Uterus (tissue), 4 donors: Measurements from ENCODE around the gene STOM. TPM values are rescaled to one million over a fixed set of nuclear protein-coding genes. Genes with fewer than 3 reads are reported as not detected.
A peak's percentile ranks its signal among the peaks of the same experiment; 100 is the strongest.

ENCODE experiments used
- DNase-seq, 2 donors: peaks; one replicate each; pipeline ENCODE4 v3.0.0-alpha.2; 2019 to 2020
- H3K27ac ChIP-seq, 2 donors: fragments of 200-600 bp; sonication (generic); 1 replicate in 1 of 2; 2 replicates in 1 of 2; pipeline ENCODE4 v1.5.1; 2016 to 2018
- H3K27me3 ChIP-seq, 2 donors: fragments of 200-600 bp; sonication (generic); one replicate each; pipeline ENCODE4 v1.5.1; 2018 to 2019; ENCODE audit warnings: control low read depth in 1 of 2
- H3K36me3 ChIP-seq, 2 donors: fragments of 200-600 bp; sonication (generic); one replicate each; pipeline ENCODE4 v1.5.1; 2019; ENCODE audit warnings: control low read depth in 1 of 2
- H3K4me1 ChIP-seq, 2 donors: fragments of 200-600 bp; sonication (generic); one replicate each; pipeline ENCODE4 v1.5.1; 2018 to 2019; ENCODE audit warnings: control low read depth in 1 of 2
- H3K4me3 ChIP-seq, 2 donors: fragments of 200-600 bp; sonication (generic); 1 replicate in 1 of 2; 2 replicates in 1 of 2; pipeline ENCODE4 v1.5.1; 2018 to 2019; ENCODE audit warnings: mild to moderate bottlenecking in 1 of 2
- H3K9me3 ChIP-seq, 2 donors: fragments of 200-600 bp; sonication (generic); one replicate each; pipeline ENCODE4 v1.5.1; 2019; ENCODE audit warnings: control low read depth in 1 of 2
- POLR2A ChIP-seq, 2 donors: fragments of 450-650 bp; IDR thresholded peaks; one replicate each; pipeline ENCODE4 v1.6.1; 2016; ENCODE audit warnings: antibody characterized with exemption in 2 of 2, mild to moderate bottlenecking in 1 of 2, moderate library complexity in 1 of 2
- intact Hi-C: fragments of 100-400 bp; cut with DNase I; formaldehyde crosslinking; loops from one replicate; pipeline ENCODE4 v1.15.1; 2023; ENCODE audit warnings: low total_unique reads
- total RNA-seq, 4 donors: library from RNA; depleted of rRNA in 3 of 4; stranded (reverse); fragments of >200 nt in 3 of 4; gene quantifications; one replicate each; pipeline versions ENCODE4 v1.1.0 to v1.2.4, GENCODE V29; 2014 to 2023
- TF ChIP-seq, protein P1 (sequence below), 4 experiments: fragments of 200-600 bp in 2 of 4; fragments of 450-650 bp in 2 of 4; sonication (generic) in 2 of 4; IDR thresholded peaks; one replicate each; pipeline ENCODE4 v1.5.1; 2016 to 2019; ENCODE audit warnings: antibody characterized with exemption in 4 of 4, mild to moderate bottlenecking in 2 of 4, moderate library complexity in 1 of 4
- donor health status: DM: yes; HTN: yes; CAD: no.

Gene STOM
- total RNA-seq, 4 donors from 2014 or later: 143 to 299 (median 158) TPM

DNA sequence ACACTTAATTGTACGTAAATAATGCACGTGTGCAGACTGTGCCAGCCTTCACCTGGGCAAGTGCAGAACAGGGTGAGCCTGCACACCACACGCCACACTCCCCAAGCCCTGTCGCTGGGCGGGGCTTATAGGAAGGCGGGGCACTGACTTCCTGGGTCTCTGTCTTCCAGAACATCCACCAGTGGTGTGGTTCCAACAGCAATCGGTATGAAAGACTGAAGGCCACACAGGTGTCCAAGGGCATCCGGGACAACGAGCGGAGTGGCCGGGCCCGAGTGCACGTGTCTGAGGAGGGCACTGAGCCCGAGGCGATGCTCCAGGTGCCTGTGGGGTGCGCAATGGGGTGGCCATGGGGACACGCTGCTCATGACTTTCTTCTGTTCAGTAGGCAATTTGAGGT, 57.9 kb downstream of the STOM start:
- no peak for TF ChIP-seq POLR2A (IDR thresholded peaks at IDR 0.05)
- TF ChIP-seq, protein P1, sequence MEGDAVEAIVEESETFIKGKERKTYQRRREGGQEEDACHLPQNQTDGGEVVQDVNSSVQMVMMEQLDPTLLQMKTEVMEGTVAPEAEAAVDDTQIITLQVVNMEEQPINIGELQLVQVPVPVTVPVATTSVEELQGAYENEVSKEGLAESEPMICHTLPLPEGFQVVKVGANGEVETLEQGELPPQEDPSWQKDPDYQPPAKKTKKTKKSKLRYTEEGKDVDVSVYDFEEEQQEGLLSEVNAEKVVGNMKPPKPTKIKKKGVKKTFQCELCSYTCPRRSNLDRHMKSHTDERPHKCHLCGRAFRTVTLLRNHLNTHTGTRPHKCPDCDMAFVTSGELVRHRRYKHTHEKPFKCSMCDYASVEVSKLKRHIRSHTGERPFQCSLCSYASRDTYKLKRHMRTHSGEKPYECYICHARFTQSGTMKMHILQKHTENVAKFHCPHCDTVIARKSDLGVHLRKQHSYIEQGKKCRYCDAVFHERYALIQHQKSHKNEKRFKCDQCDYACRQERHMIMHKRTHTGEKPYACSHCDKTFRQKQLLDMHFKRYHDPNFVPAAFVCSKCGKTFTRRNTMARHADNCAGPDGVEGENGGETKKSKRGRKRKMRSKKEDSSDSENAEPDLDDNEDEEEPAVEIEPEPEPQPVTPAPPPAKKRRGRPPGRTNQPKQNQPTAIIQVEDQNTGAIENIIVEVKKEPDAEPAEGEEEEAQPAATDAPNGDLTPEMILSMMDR (IDR thresholded peaks at IDR 0.05): no peak
- intact Hi-C loops: loop anchor here (5.0 kb wide), 1 partner anchor 105 kb away; no protein-coding TSS in a partner anchor
- peaks cover 0 to 10% of the 10 kb centered on the region in 2 donors for H3K4me1 ChIP-seq
- no peaks in the 10 kb centered on the region for H3K27me3 ChIP-seq
- H3K4me3 ChIP-seq: no peak overlapping the region
- peak in 1 of 2 donors; percentile 13 for DNase-seq
- H3K36me3 ChIP-seq: peaks cover 0 to 3% of the 10 kb centered on the region in 2 donors
- no peaks in the 10 kb centered on the region for H3K9me3 ChIP-seq
- peak overlapping the region in 1 of 2 donors; percentile 35 for H3K27ac ChIP-seq

DNA sequence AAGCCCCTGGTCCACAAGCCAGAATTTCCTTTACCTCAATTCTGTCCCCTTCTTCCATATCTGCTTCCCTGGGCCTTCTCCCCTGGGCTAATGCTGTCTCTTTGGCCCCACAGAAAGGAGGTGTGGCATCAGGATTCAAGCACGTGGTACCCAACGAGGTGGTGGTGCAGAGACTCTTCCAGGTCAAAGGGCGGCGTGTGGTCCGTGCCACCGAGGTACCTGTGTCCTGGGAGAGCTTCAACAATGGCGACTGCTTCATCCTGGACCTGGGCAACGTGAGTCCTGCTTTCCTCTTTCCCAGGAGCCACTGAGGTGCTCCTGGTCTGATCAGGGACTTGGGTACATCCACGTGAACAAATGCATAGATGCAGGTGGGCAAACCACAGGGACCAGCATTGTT, 59.5 kb downstream of the STOM start:
- H3K4me3 ChIP-seq: no peak overlapping the region
- peaks cover 0 to 6% of the 10 kb centered on the region in 2 donors for H3K4me1 ChIP-seq
- intact Hi-C loops: loop anchor here (5.0 kb wide), 1 partner anchor 103 kb away; no protein-coding TSS in a partner anchor
- peak overlapping the region; percentile 22 to 100 for H3K27ac ChIP-seq
- peaks cover 0 to 3% of the 10 kb centered on the region in 2 donors for H3K36me3 ChIP-seq
- DNase-seq: peak in 1 of 2 donors; percentile 2
- TF ChIP-seq POLR2A (IDR thresholded peaks at IDR 0.05): no peak
- TF ChIP-seq, protein P1 (IDR thresholded peaks at IDR 0.05): no peak
- H3K9me3 ChIP-seq: no peaks in the 10 kb centered on the region
- H3K27me3 ChIP-seq: no peaks in the 10 kb centered on the region

- Histone ChIP-seq H3K27me3 (no peaks in the 10 kb centered on the region), H3K36me3 (peaks cover 0 to 3% of the 10 kb centered on the region in 2 donors), H3K4me1 (peaks cover 0 to 10% of the 10 kb centered on the region in 2 donors), H3K9me3 (no peaks in the 10 kb centered on the region), H3K27ac (peak overlapping the region; percentile 22 to 100), H3K4me3 (no peak overlapping the region)
- intact Hi-C loops: loop anchor here (5.0 kb wide), 1 partner anchor 103 kb away; no protein-coding TSS in a partner anchor
- no peak for DNase-seq
- TF ChIP-seq, protein P1 (IDR thresholded peaks at IDR 0.05): no peak
- TF ChIP-seq POLR2A (IDR thresholded peaks at IDR 0.05): no peak
These were observed 60.1 kb downstream of the STOM start for GRCh38 chr9:121309833-121310425.

DNA sequence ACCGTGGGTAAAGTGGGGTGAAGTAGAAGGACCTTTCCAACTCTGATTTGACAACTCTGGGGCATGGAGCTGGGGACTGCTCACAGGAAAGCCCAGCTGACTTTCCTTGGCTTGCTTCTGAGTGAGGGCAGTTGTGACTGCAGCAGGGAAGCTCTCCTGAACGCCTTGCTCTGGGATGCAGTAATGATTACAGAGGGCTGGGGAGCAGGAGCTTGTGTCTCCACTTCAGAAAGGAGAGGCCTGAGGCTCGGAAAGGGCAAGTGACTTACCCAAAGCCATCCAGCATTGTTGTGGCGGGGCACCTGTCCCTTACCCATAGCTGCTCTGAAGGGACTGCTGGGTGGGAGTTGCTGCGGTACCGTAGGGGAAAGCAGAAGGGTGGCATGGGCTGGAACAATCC, 60.9 kb downstream of the STOM start:
- intact Hi-C loops: no loop called here
- H3K27me3 ChIP-seq: no peaks in the 10 kb centered on the region
- no peaks in the 10 kb centered on the region for H3K9me3 ChIP-seq
- no peak overlapping the region for H3K4me3 ChIP-seq
- H3K36me3 ChIP-seq: peaks cover 0 to 2% of the 10 kb centered on the region in 2 donors
- no peak for DNase-seq
- peak overlapping the region; percentile 22 to 100 for H3K27ac ChIP-seq
- peaks cover 0 to 10% of the 10 kb centered on the region in 2 donors for H3K4me1 ChIP-seq
- no peak for TF ChIP-seq POLR2A (IDR thresholded peaks at IDR 0.05)

DNA sequence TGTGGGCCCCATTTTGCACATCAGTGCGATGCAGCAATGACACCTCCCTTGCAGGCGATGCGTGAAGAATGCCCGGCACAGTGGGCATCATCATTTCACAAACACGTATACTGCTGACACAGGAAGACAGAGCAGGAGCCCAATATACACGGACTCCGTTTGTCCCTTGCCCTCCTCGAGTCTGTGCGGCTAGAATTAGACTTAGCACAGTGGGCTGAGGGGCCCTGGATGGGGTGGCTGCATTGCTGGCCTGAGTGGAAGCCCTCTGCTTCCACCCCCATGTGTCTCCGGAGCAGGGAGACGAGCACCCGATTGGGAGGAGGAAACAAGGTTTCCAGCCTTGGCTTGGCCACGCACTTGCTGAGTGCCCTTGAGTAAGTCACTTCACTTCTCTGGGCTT, 61.3 kb downstream of the STOM start:
- H3K27ac ChIP-seq: peak overlapping the region; percentile 22 to 100
- H3K27me3 ChIP-seq: no peaks in the 10 kb centered on the region
- no peak overlapping the region for H3K4me3 ChIP-seq
- H3K4me1 ChIP-seq: peaks cover 0 to 12% of the 10 kb centered on the region in 2 donors
- H3K9me3 ChIP-seq: no peaks in the 10 kb centered on the region
- TF ChIP-seq POLR2A (IDR thresholded peaks at IDR 0.05): no peak
- TF ChIP-seq, protein P1 (IDR thresholded peaks at IDR 0.05): no peak
- intact Hi-C loops: no loop called here
- no peaks in the 10 kb centered on the region for H3K36me3 ChIP-seq
- no peak for DNase-seq
